Activated T-helper 2 cell treated with anti-CD3 and anti-CD28 coated beads, Interferon-gamma antibody, Interleukin-2, Interleukin-4, amounts not matched to agents 10 μg/mL and 5 μg/mL and 100 μg/mL, durations not matched to agents 14 hours and 24 hours and 36 hours (primary cell): Measurements from ENCODE around the gene HOOK1. TPM values are rescaled to one million over a fixed set of nuclear protein-coding genes. Genes with fewer than 3 reads are reported as not detected.
"Not testable (repeated sequence)": the region's sequence is repeated elsewhere in the genome, so short reads cannot be mapped to it uniquely, and the experiment has no call there.

Source experiments
- DNase-seq: peaks from one replicate; pipeline ENCODE4 v3.0.0; 2021; ENCODE audit warnings: low spot score
- H3K27ac Mint-ChIP-seq: one replicate; pipeline ENCODE4 v1.8.0; 2021; ENCODE audit warnings: mixed read lengths
- H3K27me3 Mint-ChIP-seq: one replicate; pipeline ENCODE4 v1.8.0; 2021; ENCODE audit warnings: low read depth, mixed read lengths
- H3K36me3 Mint-ChIP-seq: one replicate; pipeline ENCODE4 v1.8.0; 2021; ENCODE audit warnings: low read depth, mixed read lengths
- H3K4me1 Mint-ChIP-seq: one replicate; pipeline ENCODE4 v1.8.0; 2021; ENCODE audit warnings: low read depth, mixed read lengths
- H3K4me3 Mint-ChIP-seq: one replicate; pipeline ENCODE4 v1.8.0; 2021; ENCODE audit warnings: low read depth, mild to moderate bottlenecking, moderate library complexity, mixed read lengths
- H3K9me3 Mint-ChIP-seq: one replicate; pipeline ENCODE4 v1.8.0; 2021; ENCODE audit warnings: mixed read lengths
- intact Hi-C: fragments of 100-400 bp; cut with micrococcal nuclease; formaldehyde crosslinking; loops from one replicate; pipeline ENCODE4 v1.15.1; 2023
- total RNA-seq: library from RNA; stranded (reverse); gene quantifications from 2 replicates; pipeline ENCODE4 v1.2.3, GENCODE V29; 2022

The HOOK1 gene
- total RNA-seq, 1 donor from 2014 or later, result 1.4 TPM

DNA sequence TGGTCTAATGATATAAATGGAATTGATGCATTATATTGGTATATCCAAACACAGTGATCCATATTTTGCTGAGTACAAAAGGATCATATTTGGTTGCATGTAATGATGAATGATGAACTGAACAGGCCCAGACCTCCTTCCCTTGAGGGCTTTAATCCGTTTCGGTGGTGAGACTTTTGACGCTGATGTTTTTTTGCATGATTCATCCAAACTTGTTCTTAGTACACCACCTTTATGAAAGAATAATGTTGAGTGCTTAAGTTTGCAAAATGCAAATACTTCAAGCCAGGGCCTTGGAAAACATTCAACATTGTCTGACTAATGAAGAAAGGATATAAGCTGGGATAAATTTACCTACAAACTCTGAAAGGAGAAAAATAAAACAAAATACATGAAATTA is 19.2 kb downstream of the HOOK1 start:
- intact Hi-C loops, result no loop called here
- Mint-ChIP-seq H3K27me3 (no peaks in the 10 kb centered on the region), H3K27ac (no peak overlapping the region), H3K9me3 (no peaks in the 10 kb centered on the region), H3K36me3 (no peaks in the 10 kb centered on the region), H3K4me1 (no peaks in the 10 kb centered on the region), H3K4me3 (no peak overlapping the region)
- no peak for DNase-seq

DNA sequence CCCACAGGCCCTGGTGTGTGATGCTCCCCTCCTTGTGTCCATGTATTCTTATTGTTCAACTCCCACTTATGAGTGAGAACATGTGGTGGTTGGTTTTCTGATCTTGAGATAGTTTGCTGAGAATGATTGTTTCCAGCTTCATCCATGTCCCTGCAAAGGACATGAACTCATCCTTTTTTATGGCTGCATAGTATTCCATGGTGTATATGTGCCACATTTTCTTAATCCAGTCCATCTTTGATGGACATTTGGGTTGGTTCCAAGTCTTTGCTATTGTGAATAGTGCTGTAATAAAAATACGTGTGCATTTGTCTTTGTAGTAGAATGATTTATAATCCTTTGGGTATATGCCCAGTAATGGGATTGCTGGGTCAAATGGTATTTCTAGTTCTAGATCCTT is 23.1 kb downstream of the HOOK1 start:
- H3K27me3 Mint-ChIP-seq, H3K4me3 Mint-ChIP-seq, intact Hi-C loops, H3K9me3 Mint-ChIP-seq, H3K36me3 Mint-ChIP-seq, DNase-seq, H3K27ac Mint-ChIP-seq, H3K4me1 Mint-ChIP-seq: not testable (repeated sequence)

DNA sequence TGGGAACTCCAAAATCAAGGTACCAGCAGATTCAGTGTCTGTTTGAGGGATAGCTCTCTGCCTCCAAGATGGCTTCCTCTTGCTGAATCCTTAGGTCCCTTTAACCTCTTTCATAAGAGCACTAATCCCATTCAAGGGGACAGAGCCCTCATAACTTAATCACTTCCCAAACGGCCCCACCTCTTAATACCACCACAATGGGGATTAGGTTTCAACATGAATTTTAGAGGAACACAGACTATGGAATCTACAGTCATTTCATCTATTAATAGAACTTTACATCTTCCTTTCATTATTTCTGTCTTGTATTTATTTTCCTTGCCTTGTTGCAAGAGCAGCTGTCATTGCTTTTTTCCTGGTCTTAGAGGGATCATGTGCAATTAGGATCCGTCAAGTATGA is 30.3 kb downstream of the HOOK1 start:
- DNase-seq, result no peak
- H3K9me3 Mint-ChIP-seq, result no peaks in the 10 kb centered on the region
- no peak overlapping the region for H3K4me3 Mint-ChIP-seq

DNA sequence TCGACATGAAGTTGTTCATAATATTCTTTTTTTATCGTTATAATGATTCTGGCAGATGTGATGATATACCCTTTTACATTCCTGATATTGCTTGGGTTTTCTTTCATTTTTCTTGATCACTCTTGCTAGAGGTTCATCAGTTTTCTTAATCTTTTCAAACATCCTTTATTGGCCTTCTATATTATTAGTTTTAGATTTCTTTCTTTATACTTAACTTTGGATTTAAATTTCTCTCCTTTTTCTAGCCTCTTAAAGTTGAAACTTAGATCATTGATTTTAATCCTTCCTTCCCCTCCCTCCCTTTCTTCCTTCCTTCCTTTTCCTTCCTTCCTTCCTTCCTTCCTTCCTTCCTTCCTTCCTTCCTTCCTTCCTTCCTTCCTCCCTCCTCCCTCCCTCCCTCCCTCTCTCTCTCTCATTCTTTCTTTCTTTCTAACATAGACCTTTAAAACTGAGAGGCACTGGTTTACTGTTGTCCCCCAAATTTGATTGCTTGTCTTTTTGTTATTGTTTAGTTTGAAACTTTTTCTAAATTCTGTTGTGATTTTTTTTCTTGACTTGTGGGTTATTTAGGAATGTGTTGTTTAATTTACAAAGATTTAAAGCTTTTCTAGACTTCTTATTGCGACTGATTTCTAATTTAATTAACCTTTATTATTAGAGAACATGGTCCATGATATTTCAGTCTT is 31.6 kb downstream of the HOOK1 start:
- intact Hi-C loops, result no loop called here
- Mint-ChIP-seq H3K36me3 (no peaks in the 10 kb centered on the region), H3K27me3 (no peaks in the 10 kb centered on the region), H3K27ac (no peak overlapping the region), H3K9me3 (no peaks in the 10 kb centered on the region), H3K4me3 (no peak overlapping the region), H3K4me1 (no peaks in the 10 kb centered on the region)
- no peak for DNase-seq

More for the DNA sequence above, 30.3 kb downstream of the HOOK1 start:
- intact Hi-C loops, result no loop called here
- no peaks in the 10 kb centered on the region for H3K27me3 Mint-ChIP-seq
- H3K36me3 Mint-ChIP-seq, result no peaks in the 10 kb centered on the region
- H3K27ac Mint-ChIP-seq, result no peak overlapping the region
- H3K4me1 Mint-ChIP-seq, result no peaks in the 10 kb centered on the region

DNA sequence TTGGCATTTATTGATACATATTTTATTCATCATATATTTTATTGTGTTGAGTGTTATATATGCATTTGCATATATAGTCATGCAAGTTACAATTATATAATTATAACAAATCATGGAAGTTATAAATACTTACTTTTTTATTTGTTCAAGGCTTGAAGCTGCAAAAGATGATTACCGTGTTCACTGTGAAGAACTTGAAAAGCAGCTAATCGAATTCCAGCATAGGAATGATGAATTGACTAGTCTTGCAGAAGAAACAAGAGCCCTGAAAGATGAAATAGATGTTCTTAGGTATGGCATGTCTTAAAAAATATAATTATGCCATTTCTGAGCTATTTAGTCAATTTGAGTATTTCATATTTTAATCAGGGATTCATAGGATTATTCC is 32.1 kb downstream of the HOOK1 start:
- no peaks in the 10 kb centered on the region for H3K36me3 Mint-ChIP-seq
- H3K4me1 Mint-ChIP-seq, result no peaks in the 10 kb centered on the region
- intact Hi-C loops, result no loop called here
- no peaks in the 10 kb centered on the region for H3K27me3 Mint-ChIP-seq
- H3K4me3 Mint-ChIP-seq, result no peak overlapping the region
- no peaks in the 10 kb centered on the region for H3K9me3 Mint-ChIP-seq
- DNase-seq, result no peak
- H3K27ac Mint-ChIP-seq, result no peak overlapping the region

DNA sequence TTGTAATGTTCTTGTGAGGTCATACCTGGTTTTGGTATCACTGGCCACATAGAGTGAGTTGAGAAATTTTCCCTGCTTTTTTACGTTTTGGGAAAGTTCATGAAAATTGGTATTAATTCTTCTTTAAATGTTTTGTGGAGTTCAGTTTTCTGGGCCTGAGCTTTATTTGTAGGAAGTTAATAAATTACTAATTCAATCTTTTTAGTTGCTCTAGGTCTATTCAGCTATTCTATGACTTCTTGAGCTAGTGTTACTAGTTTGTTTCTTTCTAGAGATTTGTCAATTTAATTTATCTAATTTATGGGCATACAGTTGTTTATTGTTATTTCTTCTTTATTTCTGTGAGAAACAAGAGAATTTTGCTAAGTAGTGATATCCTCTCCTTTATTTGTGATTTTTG is 37.4 kb downstream of the HOOK1 start:
- H3K4me1 Mint-ChIP-seq, result no peaks in the 10 kb centered on the region

DNA sequence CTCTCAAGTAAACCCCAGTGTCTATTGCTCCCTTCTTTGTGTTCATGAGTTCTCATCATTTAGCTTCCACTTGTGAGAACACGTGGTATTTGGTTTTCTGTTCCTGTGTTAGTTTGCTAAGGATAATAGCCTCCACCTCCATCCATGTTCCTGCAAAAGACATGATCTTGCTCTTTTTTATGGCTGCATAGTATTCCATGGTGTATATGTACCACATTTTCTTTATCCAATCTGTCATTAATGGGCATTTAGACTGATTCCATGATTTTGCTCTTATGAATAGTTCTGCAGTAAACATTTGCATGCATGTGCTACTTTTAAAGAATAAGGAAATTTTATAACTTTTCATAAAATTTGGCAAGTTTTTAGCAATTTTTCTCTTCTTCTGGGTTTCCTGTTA is 40.5 kb downstream of the HOOK1 start:
- H3K4me1 Mint-ChIP-seq, H3K27ac Mint-ChIP-seq, intact Hi-C loops, H3K9me3 Mint-ChIP-seq, H3K4me3 Mint-ChIP-seq, H3K36me3 Mint-ChIP-seq, DNase-seq, H3K27me3 Mint-ChIP-seq: not testable (repeated sequence)

More for the DNA sequence above, 37.4 kb downstream of the HOOK1 start:
- no peaks in the 10 kb centered on the region for H3K36me3 Mint-ChIP-seq
- H3K4me3 Mint-ChIP-seq, result no peak overlapping the region
- DNase-seq, result no peak
- intact Hi-C loops, result no loop called here
- no peaks in the 10 kb centered on the region for H3K27me3 Mint-ChIP-seq
- H3K27ac Mint-ChIP-seq, result no peak overlapping the region
- peaks cover 4% of the 10 kb centered on the region for H3K9me3 Mint-ChIP-seq

DNA sequence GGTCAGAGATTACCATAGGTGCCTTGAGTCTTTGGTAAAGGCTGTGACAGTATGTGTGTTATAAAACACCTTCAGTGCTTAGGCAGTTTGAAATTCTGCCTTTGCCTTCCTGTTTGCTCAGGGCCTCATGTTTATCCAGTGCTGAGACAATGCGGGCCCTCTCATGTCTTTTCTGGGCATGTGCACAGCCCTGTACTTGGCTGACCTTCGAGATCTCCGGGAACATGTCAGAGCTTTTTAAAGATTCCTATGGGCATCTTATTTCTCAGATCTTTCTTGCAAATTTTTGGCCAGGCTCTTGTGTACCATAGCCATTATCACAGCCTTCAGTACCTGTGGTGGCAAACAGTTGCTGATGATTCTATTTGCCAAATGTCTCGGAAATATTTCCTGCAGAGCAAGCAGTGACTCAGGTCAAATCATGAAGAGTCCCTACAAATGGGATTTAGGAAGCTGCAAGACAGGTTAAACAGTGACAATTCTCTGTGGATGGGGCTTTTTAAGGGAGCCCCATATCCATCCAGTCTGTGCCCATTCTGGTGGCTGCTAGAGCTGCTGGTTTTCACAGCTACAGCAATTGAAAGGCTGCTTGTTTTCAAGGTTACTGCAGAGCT is 42.1 kb downstream of the HOOK1 start:
- peaks cover 4% of the 10 kb centered on the region for H3K9me3 Mint-ChIP-seq
- intact Hi-C loops, result no loop called here
- H3K27ac Mint-ChIP-seq, result no peak overlapping the region
- H3K4me3 Mint-ChIP-seq, result no peak overlapping the region
- H3K36me3 Mint-ChIP-seq, result no peaks in the 10 kb centered on the region
- no peaks in the 10 kb centered on the region for H3K4me1 Mint-ChIP-seq
- H3K27me3 Mint-ChIP-seq, result no peaks in the 10 kb centered on the region
- DNase-seq, result no peak

DNA sequence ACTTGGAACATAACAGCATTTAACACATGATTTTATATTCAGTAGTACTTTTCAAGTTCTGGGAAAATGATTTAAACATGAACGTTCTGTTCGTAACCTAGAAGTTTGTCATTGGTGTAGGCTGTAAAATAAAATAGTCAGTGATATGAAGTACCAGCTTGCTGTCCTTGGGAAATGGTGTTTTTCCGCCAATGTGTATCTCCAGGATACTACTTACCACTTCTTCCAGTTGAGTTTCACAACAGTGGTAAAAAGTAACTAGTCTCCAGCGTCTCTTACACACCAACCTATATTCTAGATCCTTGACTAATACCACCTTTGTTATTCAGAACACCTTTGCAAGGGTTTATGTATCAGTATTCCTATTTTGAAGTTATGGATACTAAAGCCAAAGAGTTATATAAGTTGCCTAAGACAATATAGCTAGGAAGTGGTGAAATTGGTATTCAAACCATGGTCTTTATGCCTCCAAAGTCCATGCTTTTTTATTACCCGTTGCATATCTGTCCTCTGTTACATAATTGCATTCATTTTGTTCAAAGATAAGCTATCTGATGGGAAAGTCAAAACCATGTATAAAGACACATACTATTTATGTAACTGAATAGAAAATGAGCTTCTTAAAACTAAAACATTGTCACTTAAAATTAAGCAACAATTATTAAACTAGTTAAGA is 43.1 kb downstream of the HOOK1 start:
- H3K27me3 Mint-ChIP-seq, result no peaks in the 10 kb centered on the region
- intact Hi-C loops, result no loop called here
- no peak for DNase-seq

DNA sequence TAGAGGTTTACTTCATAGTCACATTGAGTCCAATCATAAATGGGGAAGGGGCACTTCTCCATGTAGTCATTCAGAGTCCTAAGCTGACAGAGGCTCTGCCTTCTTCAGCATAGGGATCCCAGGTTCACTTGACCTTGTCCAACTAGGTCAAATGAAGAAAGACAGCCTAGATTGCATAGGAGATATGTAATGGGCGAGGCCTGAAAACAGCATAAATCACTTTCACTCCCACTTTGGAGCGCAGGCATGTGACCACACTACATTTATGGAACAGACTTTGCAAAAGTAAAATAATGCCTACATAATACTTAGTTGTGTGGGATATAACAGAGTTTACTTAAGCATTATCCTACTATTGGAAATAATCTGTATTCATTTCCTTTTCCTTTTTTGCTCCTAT is 51.7 kb downstream of the HOOK1 start:
- no peak for DNase-seq
- intact Hi-C loops, result no loop called here
- Mint-ChIP-seq H3K27me3 (no peaks in the 10 kb centered on the region), H3K4me3 (no peak overlapping the region), H3K27ac (no peak overlapping the region), H3K36me3 (no peaks in the 10 kb centered on the region), H3K4me1 (no peaks in the 10 kb centered on the region), H3K9me3 (no peaks in the 10 kb centered on the region)

More for the DNA sequence above, 43.1 kb downstream of the HOOK1 start:
- no peaks in the 10 kb centered on the region for H3K36me3 Mint-ChIP-seq
- H3K27ac Mint-ChIP-seq, result no peak overlapping the region
- H3K4me1 Mint-ChIP-seq, result no peaks in the 10 kb centered on the region
- no peak overlapping the region for H3K4me3 Mint-ChIP-seq
- H3K9me3 Mint-ChIP-seq, result peaks cover 4% of the 10 kb centered on the region

DNA sequence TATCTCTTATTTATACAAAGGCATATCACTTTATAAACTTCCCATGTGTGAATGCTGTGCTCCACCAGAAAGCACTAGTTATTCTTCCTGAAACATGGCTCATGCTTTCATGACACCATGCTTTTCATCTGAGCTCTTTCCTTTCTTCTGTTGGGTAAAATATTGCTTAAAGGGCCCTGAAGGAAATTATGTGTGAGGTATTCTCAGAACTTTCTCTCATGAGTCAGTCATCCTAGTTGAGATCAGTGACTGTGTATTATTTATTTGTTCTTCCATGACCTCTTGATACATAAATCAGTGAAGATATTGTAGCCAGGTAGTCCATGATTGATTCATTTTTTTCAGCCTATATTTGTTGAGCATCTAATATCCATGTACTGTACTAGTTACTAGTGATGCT is 57.0 kb downstream of the HOOK1 start:
- no peak overlapping the region for H3K4me3 Mint-ChIP-seq
- H3K9me3 Mint-ChIP-seq, result no peaks in the 10 kb centered on the region
- no peaks in the 10 kb centered on the region for H3K27me3 Mint-ChIP-seq
- no peak for DNase-seq
- intact Hi-C loops, result no loop called here
- H3K36me3 Mint-ChIP-seq, result no peaks in the 10 kb centered on the region
- no peaks in the 10 kb centered on the region for H3K4me1 Mint-ChIP-seq
- H3K27ac Mint-ChIP-seq, result no peak overlapping the region

DNA sequence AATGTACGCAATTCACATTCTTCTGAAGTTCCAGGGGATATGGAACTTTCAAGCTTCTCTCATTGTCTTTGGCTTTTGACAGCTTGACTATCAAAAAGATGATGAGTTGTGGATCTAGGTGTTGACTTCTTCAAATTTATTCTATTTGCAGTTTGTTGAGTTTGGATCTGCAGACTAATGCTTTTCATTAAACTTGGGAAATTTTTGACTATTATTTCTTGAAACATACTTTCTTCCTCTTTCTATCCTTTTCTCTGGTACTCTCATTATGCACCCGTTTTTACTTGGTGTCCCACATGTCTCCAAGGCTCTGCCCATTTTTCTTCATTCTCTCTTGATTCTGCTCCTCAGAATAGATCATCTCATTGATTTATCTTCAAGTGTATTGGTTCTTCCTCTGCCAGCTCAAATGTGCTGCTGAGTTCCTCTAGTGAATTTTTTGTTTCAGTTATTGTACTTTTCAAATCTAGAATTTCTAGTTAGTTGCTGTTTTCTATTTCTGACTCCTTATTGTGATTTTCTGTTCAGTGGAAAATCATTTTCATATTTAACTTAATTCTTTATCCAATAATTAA is 62.4 kb downstream of the HOOK1 start:
- Mint-ChIP-seq H3K9me3 (peaks cover 7% of the 10 kb centered on the region), H3K4me3 (no peak overlapping the region), H3K27me3 (no peaks in the 10 kb centered on the region), H3K36me3 (peaks cover 3% of the 10 kb centered on the region), H3K27ac (no peak overlapping the region), H3K4me1 (no peaks in the 10 kb centered on the region)
- intact Hi-C loops, result no loop called here
- DNase-seq, result no peak

DNA sequence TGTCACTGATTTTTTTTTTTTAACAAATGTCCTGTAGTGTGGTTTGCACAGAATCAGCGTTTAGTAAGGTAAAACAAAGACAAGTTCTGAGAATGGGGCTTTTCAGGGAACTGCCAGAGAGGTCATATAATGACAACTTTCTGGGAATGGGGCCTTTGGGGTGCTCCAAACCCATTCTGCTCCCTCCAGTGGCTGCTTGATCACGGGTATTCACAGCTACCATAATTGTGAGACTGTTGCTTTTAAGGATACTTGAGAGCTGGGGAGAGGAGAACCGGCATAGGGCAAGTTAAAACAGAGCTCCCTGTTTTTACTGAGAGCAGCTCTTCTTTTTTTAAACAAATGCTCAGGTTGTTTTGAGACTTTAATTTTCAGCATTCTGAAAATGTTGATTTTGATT is 63.6 kb downstream of the HOOK1 start:
- peaks cover 7% of the 10 kb centered on the region for H3K9me3 Mint-ChIP-seq
- no peak overlapping the region for H3K4me3 Mint-ChIP-seq
- H3K4me1 Mint-ChIP-seq, result no peaks in the 10 kb centered on the region
- no peak overlapping the region for H3K27ac Mint-ChIP-seq
- peaks cover 3% of the 10 kb centered on the region for H3K36me3 Mint-ChIP-seq
- no peak for DNase-seq
- intact Hi-C loops, result no loop called here
- peaks cover 7% of the 10 kb centered on the region for H3K27me3 Mint-ChIP-seq
